GM10248 (cell line): Measurements from ENCODE around the gene FAM210B.
"Not testable (repeated sequence)": the region's sequence is repeated elsewhere in the genome, so short reads cannot be mapped to it uniquely, and the experiment has no call there.

Experiments
- CTCF ChIA-PET: fragments of 300-600 bp; sonication (Branson Sonifier 250); formaldehyde crosslinking; extraction: SDS; loops from one replicate; lab custom pipeline; 2021; ENCODE audit warnings: antibody characterized with exemption; lab: Yijun Ruan, JAX
- POLR2A ChIA-PET: fragments of 350-650 bp; sonication (Branson Sonifier 250); formaldehyde crosslinking; extraction: SDS; loops from one replicate; lab custom pipeline; 2020; ENCODE audit warnings: antibody characterized with exemption; lab: Yijun Ruan, JAX
- DNase-seq: peaks from one replicate; pipeline ENCODE4 v3.0.0; 2012; ENCODE audit errors: extremely low spot score
- TF ChIP-seq, protein P1 (sequence below): IDR thresholded peaks from 2 replicates; pipeline ENCODE4 v1.5.1; 2012; ENCODE audit warnings: mild to moderate bottlenecking, low read depth; ENCODE audit errors: extremely low read depth, missing control alignments, control extremely low read depth

FAM210B gene

DNA sequence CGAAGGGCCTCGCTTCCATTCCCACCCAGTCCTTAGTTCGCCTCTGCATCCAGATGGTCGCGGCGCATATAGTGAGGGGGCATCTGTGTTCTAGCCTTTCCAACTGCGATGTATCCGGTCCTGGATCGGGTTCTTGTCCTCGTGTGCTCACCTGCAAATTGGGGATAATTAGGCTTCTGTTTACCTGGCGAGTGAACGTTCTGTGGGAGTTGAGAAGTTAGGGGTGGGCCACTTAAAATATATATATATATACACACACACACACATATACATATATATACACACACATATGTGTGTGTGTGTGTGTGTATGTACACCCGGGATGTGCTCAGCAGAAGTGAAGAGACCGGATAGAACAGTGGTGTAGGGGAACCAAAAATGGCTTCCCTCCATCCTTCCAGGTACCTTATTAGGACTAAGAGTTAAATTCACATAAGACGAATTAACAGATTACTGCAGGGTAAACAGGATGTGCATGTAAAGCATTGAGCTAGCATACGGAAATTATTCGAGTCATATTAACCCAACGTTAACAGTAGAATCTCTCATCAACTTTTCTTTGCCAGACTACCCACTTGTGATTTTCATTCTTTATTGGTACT lies 34.2 kb downstream of the FAM210B start:
- DNase-seq = peak; percentile 34
- CTCF ChIA-PET = interaction anchor here (1.3 to 2.0 kb wide), 3 partner anchors 12 to 52 kb away, joined by 3 to 5 read pairs (median 4); no protein-coding TSS in a partner anchor
- TF ChIP-seq, protein P1, sequence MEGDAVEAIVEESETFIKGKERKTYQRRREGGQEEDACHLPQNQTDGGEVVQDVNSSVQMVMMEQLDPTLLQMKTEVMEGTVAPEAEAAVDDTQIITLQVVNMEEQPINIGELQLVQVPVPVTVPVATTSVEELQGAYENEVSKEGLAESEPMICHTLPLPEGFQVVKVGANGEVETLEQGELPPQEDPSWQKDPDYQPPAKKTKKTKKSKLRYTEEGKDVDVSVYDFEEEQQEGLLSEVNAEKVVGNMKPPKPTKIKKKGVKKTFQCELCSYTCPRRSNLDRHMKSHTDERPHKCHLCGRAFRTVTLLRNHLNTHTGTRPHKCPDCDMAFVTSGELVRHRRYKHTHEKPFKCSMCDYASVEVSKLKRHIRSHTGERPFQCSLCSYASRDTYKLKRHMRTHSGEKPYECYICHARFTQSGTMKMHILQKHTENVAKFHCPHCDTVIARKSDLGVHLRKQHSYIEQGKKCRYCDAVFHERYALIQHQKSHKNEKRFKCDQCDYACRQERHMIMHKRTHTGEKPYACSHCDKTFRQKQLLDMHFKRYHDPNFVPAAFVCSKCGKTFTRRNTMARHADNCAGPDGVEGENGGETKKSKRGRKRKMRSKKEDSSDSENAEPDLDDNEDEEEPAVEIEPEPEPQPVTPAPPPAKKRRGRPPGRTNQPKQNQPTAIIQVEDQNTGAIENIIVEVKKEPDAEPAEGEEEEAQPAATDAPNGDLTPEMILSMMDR = no peak
- POLR2A ChIA-PET = interaction anchor here (0.5 kb wide), 1 partner anchor 20 kb away, joined by 4 read pairs; no protein-coding TSS in a partner anchor

DNA sequence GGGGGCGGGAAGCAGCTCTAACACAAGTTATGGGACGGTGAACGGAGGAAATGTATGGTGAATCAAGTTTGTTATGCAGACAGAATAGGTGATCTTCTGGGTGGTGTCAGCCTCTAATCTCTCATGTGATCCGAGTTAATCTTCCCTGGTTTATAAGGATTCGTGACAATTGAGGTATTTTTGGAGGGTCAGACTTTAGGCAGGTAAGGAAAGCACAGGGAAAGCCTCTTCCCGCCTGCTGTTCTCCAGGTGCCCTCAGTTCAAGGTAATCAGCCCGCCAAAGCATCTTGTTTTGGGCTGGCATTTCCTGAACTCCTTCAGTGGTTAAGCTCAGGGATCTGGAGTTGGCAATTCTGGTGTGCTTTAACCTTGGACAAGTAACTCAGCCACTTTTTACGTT lies 34.9 kb downstream of the FAM210B start:
- POLR2A ChIA-PET = no interaction called here
- CTCF ChIA-PET = interaction anchor here (1.3 to 2.9 kb wide), 3 partner anchors 12 to 51 kb away, joined by 3 to 10 read pairs (median 4); no protein-coding TSS in a partner anchor
- no peak for DNase-seq
- TF ChIP-seq, protein P1 = no peak

DNA sequence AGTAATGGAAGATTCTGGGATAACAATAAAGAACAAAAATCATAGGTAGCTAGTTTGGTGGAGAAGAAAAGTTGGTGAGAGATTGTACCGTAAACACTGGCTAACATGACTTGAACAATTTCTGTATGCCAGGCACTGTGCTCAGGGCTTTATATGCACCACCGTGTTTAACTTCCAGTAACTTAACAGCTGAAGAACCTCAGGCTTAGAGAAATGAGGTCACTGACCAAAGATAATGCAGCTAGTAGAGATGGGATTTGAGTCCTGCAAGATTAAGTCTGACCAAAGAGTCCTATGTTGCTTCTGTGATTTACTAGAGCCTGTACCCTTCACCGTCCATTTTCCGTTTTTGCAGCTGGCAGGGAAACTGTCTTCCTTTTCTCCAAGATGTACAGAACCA lies 36.4 kb downstream of the FAM210B start:
- ChIA-PET POLR2A (no interaction called here), CTCF (interaction anchor here (0.9 to 2.9 kb wide), 5 partner anchors 10 to 95 kb away, joined by 3 to 10 read pairs (median 3); partner anchors contain the start of gene CASS4)
- no peak for DNase-seq
- TF ChIP-seq, protein P1 = no peak

DNA sequence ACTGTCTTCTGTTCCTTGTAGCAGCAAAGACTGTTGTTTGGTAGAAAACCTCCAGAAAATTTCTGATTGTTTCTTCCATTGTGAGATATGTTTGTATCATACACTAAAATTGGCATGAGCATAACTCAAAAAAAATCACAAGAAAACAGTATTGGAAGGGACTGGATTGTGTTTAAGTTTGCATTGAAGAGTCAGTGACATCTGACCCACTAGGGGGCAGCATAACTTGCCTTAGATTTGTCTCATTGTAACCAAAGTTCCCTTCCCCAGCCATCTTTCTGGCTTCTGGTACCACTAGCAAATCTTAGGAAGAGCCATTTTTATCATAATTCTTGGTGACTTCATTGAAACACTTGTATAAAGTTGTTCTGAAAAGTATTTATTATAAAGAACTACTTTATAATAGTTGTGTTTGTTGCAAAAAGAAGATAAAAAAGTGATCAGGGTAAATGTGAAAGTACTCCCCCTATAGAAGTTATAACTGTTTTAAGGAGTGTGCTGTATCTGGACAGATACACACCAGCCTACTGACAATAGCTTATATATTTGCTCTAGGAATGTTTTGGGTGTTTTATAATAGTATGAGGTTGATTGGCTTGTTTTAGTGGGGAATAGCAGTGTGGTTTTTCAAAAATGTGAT lies 41.3 kb downstream of the FAM210B start:
- TF ChIP-seq, protein P1 = peak; percentile 68
- ChIA-PET CTCF (interaction anchor here (0.6 to 1.4 kb wide), 8 partner anchors 9 to 85 kb away, joined by 3 to 7 read pairs (median 3); partner anchors contain the start of gene CASS4), POLR2A (no interaction called here)
- peak; percentile 58 for DNase-seq

DNA sequence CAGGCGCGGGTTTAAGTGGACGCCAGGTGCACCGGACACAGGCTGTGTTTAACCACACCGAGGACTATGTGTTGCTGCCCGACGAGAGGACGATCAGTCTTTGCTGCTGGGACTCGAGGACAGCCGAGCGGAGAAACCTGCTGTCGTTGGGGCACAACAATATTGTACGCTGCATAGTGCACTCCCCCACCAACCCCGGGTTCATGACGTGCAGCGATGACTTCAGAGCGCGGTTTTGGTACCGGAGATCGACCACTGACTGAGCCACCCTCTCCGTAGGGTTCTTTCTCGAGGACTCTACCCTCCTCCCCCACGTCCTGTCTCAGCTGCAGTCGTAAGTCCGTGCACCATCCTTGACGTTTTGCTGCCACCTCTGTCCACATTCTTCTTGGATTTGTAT lies 44.7 kb downstream of the FAM210B start:
- POLR2A ChIA-PET = no interaction called here
- CTCF ChIA-PET = no interaction called here
- TF ChIP-seq, protein P1 = no peak
- DNase-seq = no peak

DNA sequence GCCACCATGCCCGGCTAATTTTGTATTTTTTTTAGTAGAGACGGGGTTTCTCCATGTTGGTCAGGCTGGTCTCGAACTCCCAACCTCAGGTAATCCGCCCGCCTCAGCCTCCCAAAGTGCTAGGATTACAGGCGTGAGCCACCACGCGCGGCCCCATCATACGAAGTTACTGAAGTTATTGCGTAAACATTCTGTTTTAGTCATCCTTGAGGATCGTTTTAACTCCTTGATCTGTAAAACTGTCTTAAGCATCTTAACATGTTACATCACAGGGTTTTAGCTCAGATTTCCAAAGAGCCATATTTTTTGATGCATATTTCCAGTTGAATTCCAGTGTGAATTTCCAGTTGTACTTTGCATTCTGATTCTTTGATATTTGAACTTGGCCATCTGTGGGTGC lies 46.6 kb downstream of the FAM210B start:
- CTCF ChIA-PET = interaction anchor here (1.1 to 1.6 kb wide), 3 partner anchors 10 to 65 kb away, joined by 3 to 4 read pairs (median 3); partner anchors contain the start of gene CSTF1
- POLR2A ChIA-PET, DNase-seq: not testable (repeated sequence)

DNA sequence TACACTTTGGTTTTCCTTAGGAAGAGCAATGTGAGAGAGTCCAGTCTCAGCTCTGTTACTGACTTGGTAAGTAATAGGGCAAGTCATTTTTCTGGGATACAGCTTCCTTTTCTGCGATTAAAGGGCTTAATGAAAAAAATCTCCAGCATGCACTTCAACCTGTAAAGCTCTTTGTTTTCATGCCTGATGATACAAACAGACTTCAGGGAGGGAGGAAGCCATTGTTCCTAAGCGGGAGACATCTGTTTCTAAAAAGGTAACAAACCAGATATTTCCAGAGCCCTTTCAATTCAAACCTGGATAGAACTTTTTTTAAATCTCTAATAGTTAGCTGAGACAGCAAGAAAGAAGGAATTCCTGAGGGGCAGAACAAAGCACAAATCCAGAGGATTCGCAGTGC lies 48.1 kb downstream of the FAM210B start:
- ChIA-PET CTCF (interaction anchor here (1.2 to 1.5 kb wide), 5 partner anchors 9 to 32 kb away, joined by 3 to 5 read pairs (median 4); partner anchors contain the start of genes AURKA and CSTF1), POLR2A (no interaction called here)
- TF ChIP-seq, protein P1 = no peak
- DNase-seq = no peak
